GM23338 (cell line): Measurements from ENCODE around the gene XYLB. TPM values are rescaled to one million over a fixed set of nuclear protein-coding genes. Genes with fewer than 3 reads are reported as not detected.

Source experiments
- ATAC-seq: fragments of 200-7000 bp; cut with Tn5 transposase; 3 replicates; pipeline ENCODE4 v1.9.1; 2020
- DNase-seq: peaks from one replicate; pipeline ENCODE4 v3.0.0-alpha.2; 2015; ENCODE audit warnings: low spot score
- H2AFZ ChIP-seq: fragments of 200-600 bp; sonication (generic); 2 replicates; pipeline ENCODE4 v1.8.0; 2016; ENCODE audit warnings: antibody characterized with exemption, mild to moderate bottlenecking, moderate library complexity
- H3F3A ChIP-seq: fragments of 200-600 bp; sonication (generic); replicated peaks from 2 replicates; pipeline ENCODE4 v1.8.0; 2017; ENCODE audit warnings: antibody characterized with exemption, mixed run types, low read depth
- H3K27ac ChIP-seq: fragments of 200-600 bp; sonication (generic); 2 replicates; pipeline ENCODE4 v1.6.1; 2016; ENCODE audit warnings: low read depth
- H3K27me3 ChIP-seq: fragments of 200-600 bp; sonication (generic); 2 replicates; pipeline ENCODE4 v1.8.0; 2016; ENCODE audit warnings: mild to moderate bottlenecking, mixed run types, moderate library complexity; ENCODE audit not compliant: insufficient read depth
- H3K36me3 ChIP-seq: fragments of 200-600 bp; sonication (generic); 2 replicates; pipeline ENCODE4 v1.8.0; 2016; ENCODE audit warnings: mild to moderate bottlenecking; ENCODE audit not compliant: insufficient read depth
- H3K4me1 ChIP-seq: fragments of 200-600 bp; sonication (generic); 2 replicates; pipeline ENCODE4 v1.8.0; 2016; ENCODE audit warnings: mild to moderate bottlenecking, moderate library complexity; ENCODE audit not compliant: insufficient read depth
- H3K4me2 ChIP-seq: fragments of 200-600 bp; sonication (generic); 2 replicates; pipeline ENCODE4 v1.7.1; 2017; ENCODE audit warnings: mixed run types
- H3K4me3 ChIP-seq: fragments of 200-600 bp; sonication (generic); 2 replicates; pipeline ENCODE4 v1.6.1; 2016; ENCODE audit warnings: mixed run types
- H3K79me2 ChIP-seq: fragments of 200-600 bp; sonication (generic); replicated peaks from 2 replicates; pipeline ENCODE4 v1.8.0; 2017; ENCODE audit warnings: mild to moderate bottlenecking; ENCODE audit not compliant: insufficient read depth
- H3K9me2 ChIP-seq: fragments of 200-600 bp; sonication (generic); 2 replicates; pipeline ENCODE4 v1.8.0; 2017; ENCODE audit not compliant: insufficient read depth
- H4K20me1 ChIP-seq: fragments of 200-600 bp; sonication (generic); replicated peaks from 2 replicates; pipeline ENCODE4 v1.8.0; 2017; ENCODE audit warnings: mild to moderate bottlenecking; ENCODE audit not compliant: insufficient read depth
- H3K27ac Mint-ChIP-seq: 2 replicates; pipeline ENCODE4 v1.8.0; 2020; ENCODE audit warnings: inconsistent platforms, mild to moderate bottlenecking, moderate library complexity, mixed read lengths
- H3K27me3 Mint-ChIP-seq: 3 replicates; pipeline ENCODE4 v1.8.0; 2022; ENCODE audit warnings: low read depth, mild to moderate bottlenecking, moderate library complexity, mixed read lengths, inconsistent platforms; ENCODE audit not compliant: insufficient read depth, poor library complexity
- H3K36me3 Mint-ChIP-seq: 3 replicates; pipeline ENCODE4 v1.8.0; 2021; ENCODE audit warnings: low read depth, mild to moderate bottlenecking, inconsistent platforms, moderate library complexity, mixed read lengths
- H3K4me1 Mint-ChIP-seq: 3 replicates; pipeline ENCODE4 v1.8.0; 2020; ENCODE audit warnings: mild to moderate bottlenecking, inconsistent platforms, mixed read lengths
- H3K4me3 Mint-ChIP-seq: 3 replicates; pipeline ENCODE4 v1.8.0; 2021; ENCODE audit warnings: moderate library complexity, mild to moderate bottlenecking, inconsistent platforms, mixed read lengths
- H3K9me3 Mint-ChIP-seq: 3 replicates; pipeline ENCODE4 v1.8.0; 2020; ENCODE audit warnings: moderate library complexity, mild to moderate bottlenecking, inconsistent platforms, mixed read lengths
- CREB1 ChIP-seq: fragments of 250-450 bp; sonication (Bioruptor Pico); IDR thresholded peaks from 2 replicates; pipeline ENCODE4 v1.5.0; 2020; ENCODE audit warnings: low read depth, mild to moderate bottlenecking, moderate library complexity
- EZH2 ChIP-seq: fragments of 200-600 bp; sonication (generic); IDR thresholded peaks from one replicate; pipeline ENCODE4 v1.8.0; 2017; ENCODE audit warnings: antibody characterized with exemption, mild to moderate bottlenecking, low read depth; ENCODE audit not compliant: unreplicated experiment
- EZH2phosphoT487 ChIP-seq: fragments of 200-600 bp; sonication (generic); IDR thresholded peaks from one replicate; pipeline ENCODE4 v1.8.1; 2018; ENCODE audit warnings: antibody characterized with exemption; ENCODE audit not compliant: unreplicated experiment
- JUNB ChIP-seq: IDR thresholded peaks from one replicate; pipeline ENCODE4 v1.6.1; 2016; ENCODE audit warnings: antibody characterized with exemption; ENCODE audit not compliant: unreplicated experiment
- NANOG ChIP-seq: IDR thresholded peaks from 2 replicates; pipeline ENCODE4 v1.6.1; 2016; ENCODE audit warnings: antibody characterized with exemption, borderline replicate concordance
- POLR2AphosphoS5 ChIP-seq: IDR thresholded peaks from 2 replicates; pipeline ENCODE4 v1.6.1; 2016; ENCODE audit warnings: antibody characterized with exemption, low read depth
- STAT1 ChIP-seq: IDR thresholded peaks from one replicate; pipeline ENCODE4 v1.6.1; 2016; ENCODE audit warnings: antibody characterized with exemption; ENCODE audit not compliant: unreplicated experiment
- ZNF114 ChIP-seq: fragments of 250-450 bp; sonication (Bioruptor Pico); IDR thresholded peaks from 2 replicates; pipeline ENCODE4 v1.5.0; 2020; ENCODE audit warnings: mild to moderate bottlenecking, moderate library complexity
- ZNF331 ChIP-seq: fragments of 250-450 bp; sonication (Bioruptor Pico); IDR thresholded peaks from 2 replicates; pipeline ENCODE4 v1.5.0; 2020; ENCODE audit warnings: low read depth, mild to moderate bottlenecking, moderate library complexity
- polyA plus RNA-seq: library from polyadenylated mRNA; unstranded; fragments of >200 nt; fragmentation: Nextera tagmentation; extraction: Ambion mirVana; gene quantifications from 2 replicates; pipeline ENCODE4 v1.2.1, GENCODE V29; 2016
- total RNA-seq: library from RNA; depleted of rRNA; stranded (reverse); fragments of >200 nt; shearing (Covaris generic); gene quantifications from 2 replicates; pipeline ENCODE4 v1.2.3, GENCODE V29; 2014
- TF ChIP-seq, protein P1 (sequence below): IDR thresholded peaks from 2 replicates; pipeline ENCODE4 v1.6.1; 2016; ENCODE audit warnings: antibody characterized with exemption
- TF ChIP-seq, protein P2 (sequence below): IDR thresholded peaks from one replicate; pipeline ENCODE4 v1.6.1; 2018; ENCODE audit warnings: antibody characterized with exemption; ENCODE audit not compliant: unreplicated experiment
- TF ChIP-seq, protein P3 (sequence below): fragments of 250-450 bp; sonication (Bioruptor Pico); IDR thresholded peaks from 2 replicates; pipeline ENCODE4 v1.5.0; 2020; ENCODE audit warnings: mild to moderate bottlenecking, moderate library complexity
- TF ChIP-seq, protein P4 (sequence below), 2 experiments: fragments of 200-600 bp in 1 of 2; sonication (generic) in 1 of 2; conservative IDR thresholded peaks; 2 replicates each; pipeline versions ENCODE4 v1.5.1 to v1.6.1; 2016 to 2017; ENCODE audit warnings: antibody characterized with exemption in 2 of 2, low read depth in 2 of 2, mild to moderate bottlenecking in 2 of 2, moderate library complexity in 1 of 2

The XYLB gene
- total and polyA plus RNA-seq, 2 experiments from 2014 or later, result 1.6 to 3.3 TPM

DNA sequence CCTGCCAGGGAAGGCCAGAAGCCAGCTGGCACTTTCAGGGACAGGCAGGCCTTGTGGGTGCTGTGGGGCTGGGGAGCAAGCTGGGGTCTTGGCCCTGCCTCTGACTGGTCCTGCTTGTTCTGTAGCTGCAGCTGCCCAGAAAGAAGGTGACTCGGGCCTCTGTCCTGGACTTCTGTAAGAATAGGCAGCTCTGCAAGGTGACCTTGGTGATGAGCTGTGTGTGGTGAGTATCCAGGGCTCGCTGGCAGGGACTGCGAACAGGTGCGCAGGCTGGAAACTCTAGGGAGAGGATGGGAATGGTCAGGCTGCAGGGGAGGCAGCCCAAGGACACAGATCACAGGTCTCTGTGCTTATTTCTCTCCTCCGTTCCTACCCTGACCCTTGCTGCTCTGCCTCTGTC lies 33.3 kb upstream of the XYLB start:
- Histone ChIP-seq H3K4me3 (no peak overlapping the region), H3K36me3 (no peaks in the 10 kb centered on the region), H3K4me1 (no peaks in the 10 kb centered on the region), H3K4me2 (no peak overlapping the region), H2AFZ (no peak overlapping the region), H3K27me3 (no peaks in the 10 kb centered on the region), H3K79me2 (no peaks in the 10 kb centered on the region), H4K20me1 (no peaks in the 10 kb centered on the region; the same call in 1 of the 2 replicates), H3K27ac (no peak overlapping the region), H3F3A (no peaks in the 10 kb centered on the region), H3K9me2 (0 out of 2 replicates have a peak, but pooled peaks cover 3% of the 10 kb centered on the region)
- Mint-ChIP-seq H3K36me3 (no peaks in the 10 kb centered on the region; the same call in 2 of the 3 replicates), H3K4me1 (peaks cover 9% of the 10 kb centered on the region; the same call in 2 of the 3 replicates), H3K9me3 (no peaks in the 10 kb centered on the region; the same call in 2 of the 3 replicates), H3K27ac (no peak overlapping the region), H3K4me3 (no peak overlapping the region), H3K27me3 (peaks cover 10% of the 10 kb centered on the region)
- ATAC-seq (no peak), DNase-seq (no peak)
- TF ChIP-seq STAT1, result no peak
- TF ChIP-seq ZNF331 (CRISPR knock-in tag), result no peak
- TF ChIP-seq EZH2phosphoT487, result no peak
- TF ChIP-seq EZH2, result no peak
- TF ChIP-seq, protein P1, sequence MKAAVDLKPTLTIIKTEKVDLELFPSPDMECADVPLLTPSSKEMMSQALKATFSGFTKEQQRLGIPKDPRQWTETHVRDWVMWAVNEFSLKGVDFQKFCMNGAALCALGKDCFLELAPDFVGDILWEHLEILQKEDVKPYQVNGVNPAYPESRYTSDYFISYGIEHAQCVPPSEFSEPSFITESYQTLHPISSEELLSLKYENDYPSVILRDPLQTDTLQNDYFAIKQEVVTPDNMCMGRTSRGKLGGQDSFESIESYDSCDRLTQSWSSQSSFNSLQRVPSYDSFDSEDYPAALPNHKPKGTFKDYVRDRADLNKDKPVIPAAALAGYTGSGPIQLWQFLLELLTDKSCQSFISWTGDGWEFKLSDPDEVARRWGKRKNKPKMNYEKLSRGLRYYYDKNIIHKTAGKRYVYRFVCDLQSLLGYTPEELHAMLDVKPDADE, result no peak
- no peak for TF ChIP-seq JUNB
- TF ChIP-seq NANOG, result no peak
- TF ChIP-seq CREB1 (CRISPR knock-in tag), result no peak
- TF ChIP-seq, protein P2, sequence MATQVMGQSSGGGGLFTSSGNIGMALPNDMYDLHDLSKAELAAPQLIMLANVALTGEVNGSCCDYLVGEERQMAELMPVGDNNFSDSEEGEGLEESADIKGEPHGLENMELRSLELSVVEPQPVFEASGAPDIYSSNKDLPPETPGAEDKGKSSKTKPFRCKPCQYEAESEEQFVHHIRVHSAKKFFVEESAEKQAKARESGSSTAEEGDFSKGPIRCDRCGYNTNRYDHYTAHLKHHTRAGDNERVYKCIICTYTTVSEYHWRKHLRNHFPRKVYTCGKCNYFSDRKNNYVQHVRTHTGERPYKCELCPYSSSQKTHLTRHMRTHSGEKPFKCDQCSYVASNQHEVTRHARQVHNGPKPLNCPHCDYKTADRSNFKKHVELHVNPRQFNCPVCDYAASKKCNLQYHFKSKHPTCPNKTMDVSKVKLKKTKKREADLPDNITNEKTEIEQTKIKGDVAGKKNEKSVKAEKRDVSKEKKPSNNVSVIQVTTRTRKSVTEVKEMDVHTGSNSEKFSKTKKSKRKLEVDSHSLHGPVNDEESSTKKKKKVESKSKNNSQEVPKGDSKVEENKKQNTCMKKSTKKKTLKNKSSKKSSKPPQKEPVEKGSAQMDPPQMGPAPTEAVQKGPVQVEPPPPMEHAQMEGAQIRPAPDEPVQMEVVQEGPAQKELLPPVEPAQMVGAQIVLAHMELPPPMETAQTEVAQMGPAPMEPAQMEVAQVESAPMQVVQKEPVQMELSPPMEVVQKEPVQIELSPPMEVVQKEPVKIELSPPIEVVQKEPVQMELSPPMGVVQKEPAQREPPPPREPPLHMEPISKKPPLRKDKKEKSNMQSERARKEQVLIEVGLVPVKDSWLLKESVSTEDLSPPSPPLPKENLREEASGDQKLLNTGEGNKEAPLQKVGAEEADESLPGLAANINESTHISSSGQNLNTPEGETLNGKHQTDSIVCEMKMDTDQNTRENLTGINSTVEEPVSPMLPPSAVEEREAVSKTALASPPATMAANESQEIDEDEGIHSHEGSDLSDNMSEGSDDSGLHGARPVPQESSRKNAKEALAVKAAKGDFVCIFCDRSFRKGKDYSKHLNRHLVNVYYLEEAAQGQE, result no peak
- TF ChIP-seq, protein P3, sequence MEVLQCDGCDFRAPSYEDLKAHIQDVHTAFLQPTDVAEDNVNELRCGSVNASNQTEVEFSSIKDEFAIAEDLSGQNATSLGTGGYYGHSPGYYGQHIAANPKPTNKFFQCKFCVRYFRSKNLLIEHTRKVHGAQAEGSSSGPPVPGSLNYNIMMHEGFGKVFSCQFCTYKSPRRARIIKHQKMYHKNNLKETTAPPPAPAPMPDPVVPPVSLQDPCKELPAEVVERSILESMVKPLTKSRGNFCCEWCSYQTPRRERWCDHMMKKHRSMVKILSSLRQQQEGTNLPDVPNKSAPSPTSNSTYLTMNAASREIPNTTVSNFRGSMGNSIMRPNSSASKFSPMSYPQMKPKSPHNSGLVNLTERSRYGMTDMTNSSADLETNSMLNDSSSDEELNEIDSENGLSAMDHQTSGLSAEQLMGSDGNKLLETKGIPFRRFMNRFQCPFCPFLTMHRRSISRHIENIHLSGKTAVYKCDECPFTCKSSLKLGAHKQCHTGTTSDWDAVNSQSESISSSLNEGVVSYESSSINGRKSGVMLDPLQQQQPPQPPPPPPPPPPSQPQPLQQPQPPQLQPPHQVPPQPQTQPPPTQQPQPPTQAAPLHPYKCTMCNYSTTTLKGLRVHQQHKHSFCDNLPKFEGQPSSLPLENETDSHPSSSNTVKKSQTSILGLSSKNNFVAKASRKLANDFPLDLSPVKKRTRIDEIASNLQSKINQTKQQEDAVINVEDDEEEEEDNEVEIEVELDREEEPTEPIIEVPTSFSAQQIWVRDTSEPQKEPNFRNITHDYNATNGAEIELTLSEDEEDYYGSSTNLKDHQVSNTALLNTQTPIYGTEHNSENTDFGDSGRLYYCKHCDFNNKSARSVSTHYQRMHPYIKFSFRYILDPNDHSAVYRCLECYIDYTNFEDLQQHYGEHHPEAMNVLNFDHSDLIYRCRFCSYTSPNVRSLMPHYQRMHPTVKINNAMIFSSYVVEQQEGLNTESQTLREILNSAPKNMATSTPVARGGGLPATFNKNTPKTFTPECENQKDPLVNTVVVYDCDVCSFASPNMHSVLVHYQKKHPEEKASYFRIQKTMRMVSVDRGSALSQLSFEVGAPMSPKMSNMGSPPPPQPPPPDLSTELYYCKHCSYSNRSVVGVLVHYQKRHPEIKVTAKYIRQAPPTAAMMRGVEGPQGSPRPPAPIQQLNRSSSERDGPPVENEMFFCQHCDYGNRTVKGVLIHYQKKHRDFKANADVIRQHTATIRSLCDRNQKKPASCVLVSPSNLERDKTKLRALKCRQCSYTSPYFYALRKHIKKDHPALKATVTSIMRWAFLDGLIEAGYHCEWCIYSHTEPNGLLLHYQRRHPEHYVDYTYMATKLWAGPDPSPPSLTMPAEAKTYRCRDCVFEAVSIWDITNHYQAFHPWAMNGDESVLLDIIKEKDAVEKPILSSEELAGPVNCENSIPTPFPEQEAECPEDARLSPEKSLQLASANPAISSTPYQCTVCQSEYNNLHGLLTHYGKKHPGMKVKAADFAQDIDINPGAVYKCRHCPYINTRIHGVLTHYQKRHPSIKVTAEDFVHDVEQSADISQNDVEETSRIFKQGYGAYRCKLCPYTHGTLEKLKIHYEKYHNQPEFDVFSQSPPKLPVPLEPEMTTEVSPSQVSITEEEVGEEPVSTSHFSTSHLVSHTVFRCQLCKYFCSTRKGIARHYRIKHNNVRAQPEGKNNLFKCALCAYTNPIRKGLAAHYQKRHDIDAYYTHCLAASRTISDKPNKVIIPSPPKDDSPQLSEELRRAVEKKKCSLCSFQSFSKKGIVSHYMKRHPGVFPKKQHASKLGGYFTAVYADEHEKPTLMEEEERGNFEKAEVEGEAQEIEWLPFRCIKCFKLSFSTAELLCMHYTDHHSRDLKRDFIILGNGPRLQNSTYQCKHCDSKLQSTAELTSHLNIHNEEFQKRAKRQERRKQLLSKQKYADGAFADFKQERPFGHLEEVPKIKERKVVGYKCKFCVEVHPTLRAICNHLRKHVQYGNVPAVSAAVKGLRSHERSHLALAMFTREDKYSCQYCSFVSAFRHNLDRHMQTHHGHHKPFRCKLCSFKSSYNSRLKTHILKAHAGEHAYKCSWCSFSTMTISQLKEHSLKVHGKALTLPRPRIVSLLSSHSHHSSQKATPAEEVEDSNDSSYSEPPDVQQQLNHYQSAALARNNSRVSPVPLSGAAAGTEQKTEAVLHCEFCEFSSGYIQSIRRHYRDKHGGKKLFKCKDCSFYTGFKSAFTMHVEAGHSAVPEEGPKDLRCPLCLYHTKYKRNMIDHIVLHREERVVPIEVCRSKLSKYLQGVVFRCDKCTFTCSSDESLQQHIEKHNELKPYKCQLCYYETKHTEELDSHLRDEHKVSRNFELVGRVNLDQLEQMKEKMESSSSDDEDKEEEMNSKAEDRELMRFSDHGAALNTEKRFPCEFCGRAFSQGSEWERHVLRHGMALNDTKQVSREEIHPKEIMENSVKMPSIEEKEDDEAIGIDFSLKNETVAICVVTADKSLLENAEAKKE (CRISPR knock-in tag), result no peak
- TF ChIP-seq, protein P4, sequence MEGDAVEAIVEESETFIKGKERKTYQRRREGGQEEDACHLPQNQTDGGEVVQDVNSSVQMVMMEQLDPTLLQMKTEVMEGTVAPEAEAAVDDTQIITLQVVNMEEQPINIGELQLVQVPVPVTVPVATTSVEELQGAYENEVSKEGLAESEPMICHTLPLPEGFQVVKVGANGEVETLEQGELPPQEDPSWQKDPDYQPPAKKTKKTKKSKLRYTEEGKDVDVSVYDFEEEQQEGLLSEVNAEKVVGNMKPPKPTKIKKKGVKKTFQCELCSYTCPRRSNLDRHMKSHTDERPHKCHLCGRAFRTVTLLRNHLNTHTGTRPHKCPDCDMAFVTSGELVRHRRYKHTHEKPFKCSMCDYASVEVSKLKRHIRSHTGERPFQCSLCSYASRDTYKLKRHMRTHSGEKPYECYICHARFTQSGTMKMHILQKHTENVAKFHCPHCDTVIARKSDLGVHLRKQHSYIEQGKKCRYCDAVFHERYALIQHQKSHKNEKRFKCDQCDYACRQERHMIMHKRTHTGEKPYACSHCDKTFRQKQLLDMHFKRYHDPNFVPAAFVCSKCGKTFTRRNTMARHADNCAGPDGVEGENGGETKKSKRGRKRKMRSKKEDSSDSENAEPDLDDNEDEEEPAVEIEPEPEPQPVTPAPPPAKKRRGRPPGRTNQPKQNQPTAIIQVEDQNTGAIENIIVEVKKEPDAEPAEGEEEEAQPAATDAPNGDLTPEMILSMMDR (conservative IDR thresholded peaks at IDR 0.05; ENCODE audit: low read depth in 2 of 2), result no peak
- no peak for TF ChIP-seq POLR2AphosphoS5
- no peak for TF ChIP-seq ZNF114
